Measurements from ENCODE around the gene ZNF785.
A peak's percentile ranks its signal among the peaks of the same experiment; 100 is the strongest.
"Not testable (repeated sequence)": the region's sequence is repeated elsewhere in the genome, so short reads cannot be mapped to it uniquely, and the experiment has no call there.

Gene ZNF785

GRCh38 chr16:30539986-30540526, 45.4 kb downstream of the ZNF785 start:
- not testable (repeated sequence) for DNase-seq (ENCODE audit: low read depth)

- no peak for DNase-seq (ENCODE audit: low read depth)
These were observed 46.2 kb downstream of the ZNF785 start for GRCh38 chr16:30539000-30539964.

GRCh38 chr16:30536391-30537024, 49.0 kb downstream of the ZNF785 start:
- DNase-seq (ENCODE audit: low read depth) = not testable (repeated sequence)

GRCh38 chr16:30535777-30536190, 49.7 kb downstream of the ZNF785 start:
- DNase-seq (ENCODE audit: low read depth) = peak; percentile 31

- no peak for DNase-seq (ENCODE audit: low read depth)
These were observed 50.3 kb downstream of the ZNF785 start for GRCh38 chr16:30535106-30535776.

- DNase-seq (ENCODE audit: low read depth) = peak; percentile 87
These were observed 51.0 kb downstream of the ZNF785 start, which contains the start of gene ZNF747 for GRCh38 chr16:30534368-30535105. Gene ZNF747 (minus strand): TSS chr16:30534858. CDS start chr16:30534679, 179 bp downstream.

- DNase-seq (ENCODE audit: low read depth) = no peak
These were observed 51.6 kb downstream of the ZNF785 start for GRCh38 chr16:30533748-30534367.

GRCh38 chr16:30533146-30533522, 52.4 kb downstream of the ZNF785 start:
- DNase-seq (ENCODE audit: low read depth) = no peak

- no peak for DNase-seq (ENCODE audit: low read depth)
These were observed 53.0 kb downstream of the ZNF785 start for GRCh38 chr16:30532285-30533145.

Data from stimulated activated CD8-positive, alpha-beta memory T cell treated with anti-CD3 and anti-CD28 coated beads, Interleukin-7, amount 100 ng/mL, for 24 hours (primary cell).